A673 (cell line): ENCODE data around the gene UBE3A.

ENCODE experiments used
- EZH2 ChIP-seq: fragments of 200-600 bp; sonication (generic); IDR thresholded peaks from 2 replicates; pipeline ENCODE4 v1.6.1; 2017; ENCODE audit warnings: borderline replicate concordance, low read depth, mild to moderate bottlenecking, mixed read lengths, antibody characterized with exemption, low read length; ENCODE audit not compliant: poor library complexity, severe bottlenecking
- TF ChIP-seq, protein P1 (sequence below): fragments of 300-800, 200-600 bp; sonication (generic); conservative IDR thresholded peaks from 2 replicates; pipeline ENCODE4 v1.5.1; 2017; ENCODE audit warnings: low read depth, mild to moderate bottlenecking, antibody characterized with exemption, low read length, moderate library complexity, mixed read lengths

DNA sequence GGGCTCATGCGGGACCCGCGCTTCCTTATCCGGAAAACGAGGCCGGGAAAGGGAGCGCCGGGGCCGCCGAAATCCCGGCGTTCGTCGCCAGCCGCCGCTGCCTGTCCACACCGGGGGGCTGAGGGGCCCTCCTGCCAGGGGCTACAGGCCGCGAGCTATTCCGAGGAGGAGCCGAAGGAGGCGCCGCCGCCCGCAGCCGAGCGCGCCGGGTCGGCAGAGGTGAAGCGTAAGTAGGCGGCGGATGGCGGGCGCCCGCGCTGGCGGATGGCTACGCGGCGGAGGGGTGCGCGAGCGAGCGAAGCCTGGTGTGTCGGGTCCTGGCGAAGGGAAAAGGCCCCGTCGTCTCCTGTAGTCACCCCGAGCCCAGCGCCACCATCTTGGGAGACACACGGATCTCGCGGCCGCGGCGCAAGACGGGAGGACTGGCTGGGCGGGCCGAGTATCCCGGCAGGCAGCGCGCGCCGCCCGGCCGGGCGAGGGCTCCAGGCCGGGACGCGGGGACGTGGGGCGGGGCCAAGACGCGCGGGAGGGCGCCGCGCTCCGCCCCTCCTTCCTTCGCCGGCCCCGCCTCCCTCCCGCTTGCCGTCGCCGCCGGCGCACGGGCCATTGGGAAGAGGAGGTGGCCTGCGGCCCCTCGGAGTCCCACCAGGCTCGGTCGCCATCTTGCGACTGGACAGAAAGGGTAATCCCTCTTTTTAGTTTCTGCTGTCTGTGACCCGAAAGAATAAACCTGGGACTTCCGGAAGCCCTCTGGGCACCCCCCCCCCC lies at the start of gene UBE3A:
- TF ChIP-seq EZH2: no peak
- TF ChIP-seq, protein P1, sequence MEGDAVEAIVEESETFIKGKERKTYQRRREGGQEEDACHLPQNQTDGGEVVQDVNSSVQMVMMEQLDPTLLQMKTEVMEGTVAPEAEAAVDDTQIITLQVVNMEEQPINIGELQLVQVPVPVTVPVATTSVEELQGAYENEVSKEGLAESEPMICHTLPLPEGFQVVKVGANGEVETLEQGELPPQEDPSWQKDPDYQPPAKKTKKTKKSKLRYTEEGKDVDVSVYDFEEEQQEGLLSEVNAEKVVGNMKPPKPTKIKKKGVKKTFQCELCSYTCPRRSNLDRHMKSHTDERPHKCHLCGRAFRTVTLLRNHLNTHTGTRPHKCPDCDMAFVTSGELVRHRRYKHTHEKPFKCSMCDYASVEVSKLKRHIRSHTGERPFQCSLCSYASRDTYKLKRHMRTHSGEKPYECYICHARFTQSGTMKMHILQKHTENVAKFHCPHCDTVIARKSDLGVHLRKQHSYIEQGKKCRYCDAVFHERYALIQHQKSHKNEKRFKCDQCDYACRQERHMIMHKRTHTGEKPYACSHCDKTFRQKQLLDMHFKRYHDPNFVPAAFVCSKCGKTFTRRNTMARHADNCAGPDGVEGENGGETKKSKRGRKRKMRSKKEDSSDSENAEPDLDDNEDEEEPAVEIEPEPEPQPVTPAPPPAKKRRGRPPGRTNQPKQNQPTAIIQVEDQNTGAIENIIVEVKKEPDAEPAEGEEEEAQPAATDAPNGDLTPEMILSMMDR: peak; percentile 34; the same call in 1 of the 2 replicates
